ENCODE results near the gene MGRN1.

Gene MGRN1

GRCh38 chr16:4698321-4699045 is 73.9 kb downstream of the MGRN1 start:
- no peak overlapping the region for H3K4me3 ChIP-seq (replicated peaks; ENCODE audit: low read depth, low read length)
- TF ChIP-seq, protein P1, sequence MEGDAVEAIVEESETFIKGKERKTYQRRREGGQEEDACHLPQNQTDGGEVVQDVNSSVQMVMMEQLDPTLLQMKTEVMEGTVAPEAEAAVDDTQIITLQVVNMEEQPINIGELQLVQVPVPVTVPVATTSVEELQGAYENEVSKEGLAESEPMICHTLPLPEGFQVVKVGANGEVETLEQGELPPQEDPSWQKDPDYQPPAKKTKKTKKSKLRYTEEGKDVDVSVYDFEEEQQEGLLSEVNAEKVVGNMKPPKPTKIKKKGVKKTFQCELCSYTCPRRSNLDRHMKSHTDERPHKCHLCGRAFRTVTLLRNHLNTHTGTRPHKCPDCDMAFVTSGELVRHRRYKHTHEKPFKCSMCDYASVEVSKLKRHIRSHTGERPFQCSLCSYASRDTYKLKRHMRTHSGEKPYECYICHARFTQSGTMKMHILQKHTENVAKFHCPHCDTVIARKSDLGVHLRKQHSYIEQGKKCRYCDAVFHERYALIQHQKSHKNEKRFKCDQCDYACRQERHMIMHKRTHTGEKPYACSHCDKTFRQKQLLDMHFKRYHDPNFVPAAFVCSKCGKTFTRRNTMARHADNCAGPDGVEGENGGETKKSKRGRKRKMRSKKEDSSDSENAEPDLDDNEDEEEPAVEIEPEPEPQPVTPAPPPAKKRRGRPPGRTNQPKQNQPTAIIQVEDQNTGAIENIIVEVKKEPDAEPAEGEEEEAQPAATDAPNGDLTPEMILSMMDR (IDR thresholded peaks at IDR 0.05; ENCODE audit: low read length, missing control alignments): no peak
- DNase-seq (ENCODE audit: low read depth): no peak

- TF ChIP-seq, protein P1 (IDR thresholded peaks at IDR 0.05; ENCODE audit: low read length, missing control alignments): no peak
- DNase-seq (ENCODE audit: low read depth): no peak
- H3K4me3 ChIP-seq (replicated peaks; ENCODE audit: low read depth, low read length): no peak overlapping the region
Observed at GRCh38 chr16:4699046-4699556, 74.5 kb downstream of the MGRN1 start.

- TF ChIP-seq, protein P1 (IDR thresholded peaks at IDR 0.05; ENCODE audit: low read length, missing control alignments): no peak
- no peak for DNase-seq (ENCODE audit: low read depth)
- no peak overlapping the region for H3K4me3 ChIP-seq (replicated peaks; ENCODE audit: low read depth, low read length)
Observed at GRCh38 chr16:4700380-4700996, 75.9 kb downstream of the MGRN1 start.

DNA sequence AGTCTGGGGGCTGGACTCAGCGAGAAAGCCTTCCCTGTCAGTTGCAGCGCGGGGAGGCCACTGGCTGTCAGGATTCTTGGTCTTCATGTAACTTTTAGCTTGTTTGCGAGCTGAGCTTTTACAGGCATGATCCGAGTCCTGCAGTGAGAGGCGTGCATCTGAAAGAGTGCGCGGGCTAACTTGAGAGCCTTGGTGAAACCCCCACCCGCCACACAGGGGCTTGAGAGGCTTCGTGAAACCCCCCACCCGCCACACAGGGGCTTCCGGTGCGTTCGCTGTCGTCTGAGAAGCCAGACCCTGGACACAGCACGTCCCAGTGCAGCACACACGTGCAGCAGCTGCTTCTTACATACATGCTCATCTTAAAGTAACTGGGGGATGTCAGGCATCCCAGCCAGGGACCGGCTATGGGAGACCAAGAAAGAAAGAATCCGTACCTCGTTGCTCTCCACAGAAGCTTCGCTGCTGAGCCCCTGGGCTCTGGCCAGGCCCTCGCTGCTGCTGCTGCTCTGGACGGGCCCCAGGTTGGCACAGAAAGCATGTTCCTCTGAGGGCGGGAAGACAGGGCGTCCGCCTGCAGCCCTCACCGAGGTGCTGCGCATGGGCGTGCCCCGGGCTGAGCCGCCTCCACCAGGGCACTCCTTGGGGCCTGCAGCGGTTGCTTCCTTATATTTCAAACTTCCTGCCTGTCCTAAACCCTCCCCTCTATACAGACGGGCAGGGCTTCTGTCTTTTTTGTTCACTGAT is 76.5 kb downstream of the MGRN1 start:
- DNase-seq (ENCODE audit: low read depth): no peak
- TF ChIP-seq, protein P1 (IDR thresholded peaks at IDR 0.05; ENCODE audit: low read length, missing control alignments): no peak
- H3K4me3 ChIP-seq (replicated peaks; ENCODE audit: low read depth, low read length): no peak overlapping the region

DNA sequence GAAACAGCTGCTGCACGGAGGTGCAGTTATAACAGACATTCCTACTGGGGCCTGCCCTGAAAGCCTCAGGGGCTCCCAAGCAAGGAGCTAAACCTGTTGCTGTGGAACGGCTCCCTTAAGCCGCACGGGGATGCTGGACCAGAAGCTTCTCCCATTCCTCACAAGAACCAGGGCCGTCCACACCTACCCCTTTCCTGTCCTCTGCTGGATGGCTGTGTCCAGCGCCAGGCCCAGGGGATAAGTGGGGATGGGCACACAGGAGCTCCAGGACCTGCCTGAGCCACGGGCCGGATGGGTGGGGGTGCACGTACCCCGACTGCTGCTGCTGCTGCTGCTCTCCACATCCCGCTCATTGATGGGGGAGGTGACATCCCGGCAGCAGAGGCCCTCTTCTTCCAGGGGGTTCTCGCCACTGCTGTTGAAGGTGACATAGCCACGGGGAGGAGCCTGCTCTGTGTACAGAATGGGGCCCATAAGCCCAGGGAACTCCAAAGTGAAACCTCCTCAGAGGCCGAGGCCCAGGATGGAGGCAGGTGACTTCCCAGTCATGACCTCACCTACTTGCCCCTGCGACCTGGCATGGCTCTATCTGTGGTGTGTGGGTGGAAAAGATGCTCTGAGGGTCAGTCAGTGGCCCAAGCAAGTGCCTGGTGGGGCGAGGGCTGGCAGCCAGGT is 77.3 kb downstream of the MGRN1 start:
- no peak for DNase-seq (ENCODE audit: low read depth)
- TF ChIP-seq, protein P1 (IDR thresholded peaks at IDR 0.05; ENCODE audit: low read length, missing control alignments): no peak
- H3K4me3 ChIP-seq (replicated peaks; ENCODE audit: low read depth, low read length): no peak overlapping the region

GRCh38 chr16:4702466-4702808 is 77.8 kb downstream of the MGRN1 start:
- no peak for DNase-seq (ENCODE audit: low read depth)
- TF ChIP-seq, protein P1 (IDR thresholded peaks at IDR 0.05; ENCODE audit: low read length, missing control alignments): no peak
- no peak overlapping the region for H3K4me3 ChIP-seq (replicated peaks; ENCODE audit: low read depth, low read length)

Measured in fibroblast of pulmonary artery (primary cell).